Limb (tissue), 2 donors: Measurements from ENCODE around the gene LINC01488.

ENCODE experiments used
- DNase-seq, 2 donors: peaks; one replicate each; pipeline ENCODE4 v3.0.0-alpha.2; 2016; ENCODE audit errors: extremely low spot score in 2 of 2

LINC01488 gene

DNA sequence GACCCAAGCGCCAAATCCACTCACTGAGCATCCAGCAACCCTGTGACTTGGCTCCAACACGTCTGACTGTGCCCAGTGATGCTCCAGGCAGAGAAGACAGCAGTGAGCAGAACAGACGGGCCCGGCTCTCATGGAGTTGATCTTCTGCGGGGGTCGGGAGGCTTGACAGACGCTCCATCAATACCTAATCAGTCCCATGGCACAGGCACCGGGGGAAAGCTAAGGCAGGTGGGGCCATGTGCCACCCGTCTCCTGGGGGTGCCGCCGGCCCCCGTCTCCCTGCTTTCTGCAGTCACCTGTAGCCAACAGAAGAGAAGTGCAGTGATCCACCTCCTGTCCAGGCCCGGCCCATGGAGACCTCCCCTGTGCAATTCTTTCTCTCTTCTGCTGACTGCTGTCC, 47.5 kb downstream of the LINC01488 start:
- peak in 1 of 2 donors; percentile 6 for DNase-seq

DNA sequence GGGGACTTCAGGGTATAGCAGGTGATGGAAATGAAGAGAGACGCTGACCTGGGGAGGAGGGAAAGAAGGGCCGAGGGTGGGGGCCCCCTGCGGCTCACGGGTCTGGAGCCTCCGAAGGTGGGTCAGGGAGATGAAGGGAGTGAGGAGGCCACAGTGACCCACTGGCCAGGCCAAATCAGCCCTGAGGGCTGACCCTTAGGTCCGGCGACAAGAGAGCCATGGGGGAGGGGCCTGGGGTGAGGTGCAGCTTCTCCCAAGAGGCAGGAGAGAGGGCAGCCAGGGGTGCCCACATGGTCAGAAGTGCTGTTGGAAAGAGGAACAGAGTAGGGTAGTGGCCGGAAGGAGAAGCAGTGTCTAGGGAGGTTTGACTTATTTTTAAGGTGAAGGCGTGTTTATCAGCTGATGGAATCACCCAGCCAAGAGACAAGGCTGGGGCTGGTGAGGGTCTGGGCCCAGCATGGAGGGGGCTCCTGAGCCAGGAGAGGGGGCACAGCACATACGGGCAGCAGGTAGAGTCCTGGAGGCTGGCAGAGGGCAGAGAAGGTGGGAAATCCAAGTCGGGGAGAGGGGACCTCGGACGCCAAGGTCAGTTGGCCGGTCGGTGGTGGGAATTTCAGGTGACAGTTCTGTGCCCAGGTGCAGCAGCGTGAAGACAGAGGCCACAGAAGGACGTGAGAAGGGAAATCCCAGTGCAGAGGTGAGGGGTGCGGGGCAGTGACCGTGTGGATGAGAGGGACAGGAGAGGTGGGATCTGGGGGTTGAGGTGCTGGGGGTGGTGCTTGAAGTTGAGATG, 49.0 kb downstream of the LINC01488 start:
- DNase-seq: peak in 1 of 2 donors; percentile 16

- DNase-seq: no peak
Observed at GRCh38 chr11:69531071-69531716, 49.7 kb downstream of the LINC01488 start.

DNA sequence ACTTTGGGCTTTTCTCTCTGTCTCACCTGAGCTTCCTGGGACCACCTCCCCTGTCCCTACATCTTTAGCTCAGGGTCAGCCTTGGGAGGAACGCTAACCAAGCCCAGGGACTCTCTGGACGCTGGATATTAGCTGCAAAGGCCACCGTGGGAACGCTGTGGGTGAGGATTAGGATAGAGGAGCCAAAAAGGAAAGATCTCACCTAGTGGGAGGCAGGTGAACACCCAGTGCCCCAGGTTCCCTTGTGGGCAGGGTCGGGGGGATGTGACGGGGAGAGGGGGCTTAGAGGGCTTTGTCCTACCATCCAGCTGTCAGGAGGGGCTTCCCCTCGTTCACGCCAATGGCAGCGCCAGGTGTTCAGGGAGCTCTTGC, 50.2 kb downstream of the LINC01488 start:
- peak in 1 of 2 donors; percentile 6 for DNase-seq

DNA sequence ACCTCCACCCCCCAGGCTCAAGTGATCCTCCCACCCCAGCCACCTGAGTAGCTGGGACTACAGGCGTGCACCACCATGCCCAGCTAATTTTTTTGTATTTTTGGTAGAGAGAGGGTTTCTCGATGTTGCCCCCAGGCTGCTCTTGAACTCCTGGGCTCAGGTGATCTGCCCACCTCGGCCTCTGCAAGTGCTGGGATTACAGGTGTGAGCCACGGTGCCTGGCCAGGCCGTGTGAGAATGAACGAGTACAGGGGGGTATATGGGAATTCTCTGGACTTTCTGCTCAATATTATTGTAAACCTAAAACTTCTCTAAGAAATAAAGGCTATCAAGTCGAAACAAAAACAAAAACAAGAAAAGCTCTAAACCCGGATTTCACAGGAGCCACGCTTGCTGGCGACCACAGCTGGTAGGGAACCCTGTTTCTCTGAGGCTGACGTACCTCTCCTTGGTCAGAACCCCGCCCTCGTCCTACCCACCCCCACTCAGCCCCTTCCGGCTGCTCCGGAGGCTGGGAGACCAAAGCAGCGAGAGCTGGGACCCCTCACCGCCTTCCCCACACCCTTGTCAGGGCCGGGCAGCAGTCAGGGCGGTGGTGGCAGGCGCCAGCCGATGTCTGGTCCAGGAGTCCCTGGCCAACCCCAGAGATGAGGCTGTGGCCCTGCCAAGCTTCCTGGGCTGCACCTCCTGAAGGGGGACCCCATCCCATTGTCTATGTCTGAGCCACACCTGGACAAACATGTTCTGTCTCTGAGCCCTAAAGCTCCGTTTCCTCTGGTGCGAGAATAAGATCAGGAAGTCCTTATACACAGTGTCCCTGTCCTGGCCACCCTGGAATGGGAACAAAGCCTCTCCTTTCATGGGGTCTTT, 52.1 kb downstream of the LINC01488 start:
- peak in 1 of 2 donors; percentile 23 for DNase-seq

GRCh38 chr11:69534166-69534530, 52.7 kb downstream of the LINC01488 start:
- peak in 1 of 2 donors; percentile 26 for DNase-seq

DNA sequence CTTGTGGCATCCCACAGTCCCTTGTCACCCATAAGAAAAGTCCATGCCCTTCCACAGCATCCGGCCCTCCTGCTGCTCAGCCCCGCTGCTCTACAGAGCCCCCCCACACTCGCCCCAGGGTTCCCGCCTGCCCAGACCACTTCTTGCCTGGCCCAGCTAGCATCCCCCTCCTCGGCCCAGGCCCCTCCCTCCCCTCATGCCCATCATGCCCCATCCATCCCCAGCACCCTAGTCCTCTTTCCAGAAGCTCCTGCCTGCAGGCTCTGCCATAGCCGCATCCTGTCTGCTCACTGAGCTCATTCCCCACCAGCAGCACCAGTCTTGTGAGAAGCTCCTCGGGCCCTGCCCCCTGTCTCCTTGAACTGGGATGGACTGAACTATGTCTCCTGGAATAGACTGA, 54.4 kb downstream of the LINC01488 start:
- peak in 1 of 2 donors; percentile 8 for DNase-seq

- DNase-seq: peak in 1 of 2 donors; percentile 8
Observed at GRCh38 chr11:69536406-69536805, 54.9 kb downstream of the LINC01488 start.

DNA sequence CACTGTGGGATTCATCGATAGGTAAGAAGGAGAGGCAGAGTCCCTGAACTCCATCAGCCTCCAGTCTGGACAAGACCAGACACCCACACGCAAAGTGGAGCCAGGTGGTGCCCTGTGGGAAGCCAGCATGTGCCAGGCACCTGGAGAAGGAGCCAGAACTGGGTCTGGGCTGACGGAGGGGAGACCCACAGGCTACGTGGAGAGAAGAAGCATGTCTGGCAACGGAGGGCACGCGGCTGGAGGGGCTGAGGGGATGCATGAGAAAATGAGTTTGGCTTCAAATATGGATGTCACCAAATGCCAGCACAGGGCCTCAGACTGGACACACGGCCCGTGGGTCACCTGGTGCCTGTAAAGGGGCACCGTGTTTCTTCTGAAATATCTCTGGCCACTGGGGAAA, 55.7 kb downstream of the LINC01488 start:
- DNase-seq: peak in 1 of 2 donors; percentile 10

GRCh38 chr11:69537855-69538640, 56.6 kb downstream of the LINC01488 start:
- DNase-seq: no peak

- peak in 1 of 2 donors; percentile 28 for DNase-seq
Observed at GRCh38 chr11:69538854-69539253, 57.4 kb downstream of the LINC01488 start.

DNA sequence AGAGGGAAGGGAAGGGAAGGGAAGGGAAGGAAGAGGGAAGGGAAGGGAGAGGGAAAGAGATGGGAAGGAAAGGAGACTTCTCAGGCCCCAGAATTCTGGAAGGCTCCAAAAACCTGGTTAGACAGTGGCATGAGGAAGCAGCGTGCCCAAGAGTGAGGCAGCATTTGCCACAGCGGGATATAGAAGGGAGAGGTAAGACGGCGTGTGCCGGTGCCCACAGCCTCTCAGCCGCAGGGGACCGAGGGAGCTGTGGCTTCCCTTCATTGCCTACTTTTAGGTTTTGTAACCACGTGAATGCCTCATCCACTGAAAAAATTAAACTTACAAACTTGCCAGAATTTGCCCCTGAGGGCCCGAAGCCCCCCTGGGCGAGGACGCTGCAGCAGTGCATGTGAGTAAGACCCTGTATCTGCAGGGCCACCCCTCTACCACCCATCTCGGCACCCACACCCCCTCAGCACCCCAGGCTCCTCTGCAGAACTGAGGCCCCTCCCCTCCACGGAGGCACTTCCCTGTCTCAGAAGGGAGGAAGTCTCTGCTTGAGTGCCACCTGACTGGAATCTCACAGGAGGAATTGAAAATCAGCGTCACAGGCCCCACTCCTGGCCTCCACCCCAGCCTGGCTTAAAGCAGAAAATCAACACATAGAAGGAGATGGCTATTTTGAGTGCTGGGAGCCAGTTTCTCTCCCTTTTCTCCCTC, 58.1 kb downstream of the LINC01488 start:
- peak in 1 of 2 donors; percentile 32 for DNase-seq

DNA sequence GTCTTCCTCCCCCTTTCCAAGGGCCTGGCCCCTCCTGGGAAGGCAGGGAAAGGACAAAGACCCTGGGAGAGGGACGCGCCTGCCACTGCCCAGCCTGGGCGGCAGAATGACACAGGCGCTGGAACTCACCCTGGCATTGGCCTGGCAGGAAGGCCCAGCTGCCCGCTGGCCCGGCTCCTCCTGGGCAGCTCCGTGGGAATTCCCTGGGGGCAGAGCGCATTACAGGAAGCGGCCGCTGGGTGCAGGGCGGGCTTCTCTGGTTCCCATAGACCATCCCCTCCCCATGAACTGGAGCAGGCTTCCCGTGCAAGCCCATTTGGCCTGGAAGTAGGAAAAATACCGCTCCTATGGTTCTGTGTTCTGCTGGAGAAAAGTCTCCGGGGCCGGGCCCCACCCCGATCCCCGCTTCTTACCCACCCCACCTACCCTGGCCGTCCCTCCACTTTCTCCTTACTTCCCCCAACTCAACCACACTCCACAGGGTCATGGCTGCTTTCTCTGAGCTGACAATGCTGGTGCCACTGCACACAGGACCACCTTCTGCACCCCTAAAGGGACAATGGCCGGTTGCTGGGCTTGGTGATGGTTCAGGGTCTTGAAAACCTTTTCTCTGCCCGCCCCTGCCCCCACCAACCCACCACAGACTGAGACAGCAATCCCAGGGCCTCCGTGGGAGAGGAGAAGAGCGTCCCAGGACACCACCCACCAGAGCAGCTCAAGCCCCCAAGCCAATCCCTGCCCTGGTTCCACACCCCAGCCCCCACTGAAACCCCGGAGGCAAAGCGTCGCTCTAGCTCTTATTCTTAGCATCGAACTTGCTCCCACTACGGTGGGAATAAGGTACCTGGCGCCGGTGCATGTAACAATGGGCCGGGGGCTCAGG, 58.9 kb downstream of the LINC01488 start:
- DNase-seq: peak in 1 of 2 donors; percentile 44

GRCh38 chr11:69541001-69541285, 59.5 kb downstream of the LINC01488 start:
- DNase-seq: no peak

- DNase-seq: no peak
Observed at GRCh38 chr11:69541501-69542313, 60.2 kb downstream of the LINC01488 start.

GRCh38 chr11:69542314-69543168, 61.1 kb downstream of the LINC01488 start:
- no peak for DNase-seq
